ENCODE measurements around the gene HOXC12. TPM values are rescaled to one million over a fixed set of nuclear protein-coding genes. Genes with fewer than 3 reads are reported as not detected.

The HOXC12 gene
- total and polyA plus RNA-seq, 11 donors, result not detected

GRCh38 chr12:53924521-53925405 lies 29.9 kb upstream of the HOXC12 start:
- Histone ChIP-seq H3K27me3 (peaks cover 26 to 99% (median 77%) of the 10 kb centered on the region in 9 donors), H3K4me3 (no peak overlapping the region), H3K27ac (no peak overlapping the region), H3K36me3 (no peaks in the 10 kb centered on the region), H3K4me1 (no peaks in the 10 kb centered on the region), H3K9me3 (no peaks in the 10 kb centered on the region)
- ATAC-seq (no peak), DNase-seq (no peak)
- intact Hi-C loops (cut with DNase I), result no loop called here
- WGBS, 4 donors, result 22 to 50% (median 37%) methylated on average over 2 of the region's 2 CpGs
- TF ChIP-seq CTCF (IDR thresholded peaks at IDR 0.05), result no peak

- ATAC-seq, result no peak
- Histone ChIP-seq H3K4me1 (no peaks in the 10 kb centered on the region), H3K27me3 (peaks cover 44 to 100% (median 86%) of the 10 kb centered on the region in 9 donors), H3K9me3 (no peaks in the 10 kb centered on the region), H3K36me3 (no peaks in the 10 kb centered on the region), H3K4me3 (no peak overlapping the region), H3K27ac (no peak overlapping the region)
- WGBS, 4 donors, result 3 to 4% (median 3%) methylated on average over 37 to 45 of the region's 45 CpGs
- intact Hi-C loops (cut with DNase I), result no loop called here
- TF ChIP-seq CTCF (IDR thresholded peaks at IDR 0.05), result no peak
- no peak for TF ChIP-seq POLR2A (IDR thresholded peaks at IDR 0.05)
- DNase-seq, result no peak
Observed at GRCh38 chr12:53927220-53928029, 27.3 kb upstream of the HOXC12 start.

- intact Hi-C loops (cut with DNase I), result no loop called here
- Histone ChIP-seq H3K4me3 (no peak overlapping the region), H3K27ac (no peak overlapping the region), H3K27me3 (peaks cover 49 to 100% (median 87%) of the 10 kb centered on the region in 9 donors), H3K9me3 (no peaks in the 10 kb centered on the region), H3K4me1 (no peaks in the 10 kb centered on the region), H3K36me3 (no peaks in the 10 kb centered on the region)
- WGBS, 4 donors, result 3 to 6% (median 4%) methylated on average over 31 of the region's 31 CpGs
- ATAC-seq, result no peak
- TF ChIP-seq CTCF (IDR thresholded peaks at IDR 0.05) (no peak), POLR2A (IDR thresholded peaks at IDR 0.05) (no peak)
- no peak for DNase-seq
Observed at GRCh38 chr12:53928054-53928835, 26.5 kb upstream of the HOXC12 start.
